Stimulated activated CD4-positive, alpha-beta T cell treated with anti-CD3 and anti-CD28 coated beads, Interleukin-4, amount 100 ng/mL, for 1 hour (primary cell): ENCODE data around the gene RERE.
A peak's percentile ranks its signal among the peaks of the same experiment; 100 is the strongest.
"Not testable (repeated sequence)": the region's sequence is repeated elsewhere in the genome, so short reads cannot be mapped to it uniquely, and the experiment has no call there.

Experiments used
- DNase-seq: peaks from one replicate; pipeline ENCODE4 v3.0.0-alpha.2; 2020

RERE gene

DNA sequence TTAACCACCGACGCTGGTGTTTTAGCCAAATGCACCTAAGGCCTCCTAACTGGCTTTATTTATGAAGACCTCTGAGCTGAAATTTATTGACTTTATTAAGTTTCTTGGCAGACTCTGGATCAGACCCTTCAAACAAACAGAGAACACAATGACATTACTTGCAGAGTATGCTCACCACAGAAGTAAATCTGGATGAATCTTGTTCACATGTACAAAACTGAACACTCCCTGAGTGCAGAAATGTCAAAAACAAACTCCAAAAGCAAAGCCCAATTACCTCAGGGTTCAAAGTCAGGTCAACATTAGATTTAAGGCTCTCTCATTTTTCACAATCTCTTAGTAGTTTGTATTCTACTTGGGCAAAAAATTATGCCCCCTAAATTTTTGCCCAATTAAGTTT is 280.9 kb downstream of the RERE start:
- DNase-seq: no peak

DNA sequence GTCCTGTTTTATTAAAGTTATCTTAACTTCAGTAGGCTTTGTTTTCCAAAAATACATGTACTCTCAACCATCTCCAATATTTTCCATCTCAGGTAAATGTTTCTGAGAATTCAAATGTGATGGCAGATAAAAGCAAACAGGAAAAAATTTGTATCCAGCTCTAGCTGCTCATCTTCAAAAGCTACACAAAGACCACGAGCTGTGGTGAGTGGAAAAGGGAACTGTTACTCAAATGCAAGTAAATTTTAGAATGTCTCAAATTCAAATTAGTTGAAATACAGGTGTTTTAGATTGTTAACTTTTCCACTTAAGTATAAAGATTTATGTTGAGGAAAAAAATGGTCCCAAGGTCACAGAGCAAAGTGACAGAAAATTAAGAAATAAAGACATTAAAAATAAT is 283.5 kb downstream of the RERE start:
- no peak for DNase-seq

DNA sequence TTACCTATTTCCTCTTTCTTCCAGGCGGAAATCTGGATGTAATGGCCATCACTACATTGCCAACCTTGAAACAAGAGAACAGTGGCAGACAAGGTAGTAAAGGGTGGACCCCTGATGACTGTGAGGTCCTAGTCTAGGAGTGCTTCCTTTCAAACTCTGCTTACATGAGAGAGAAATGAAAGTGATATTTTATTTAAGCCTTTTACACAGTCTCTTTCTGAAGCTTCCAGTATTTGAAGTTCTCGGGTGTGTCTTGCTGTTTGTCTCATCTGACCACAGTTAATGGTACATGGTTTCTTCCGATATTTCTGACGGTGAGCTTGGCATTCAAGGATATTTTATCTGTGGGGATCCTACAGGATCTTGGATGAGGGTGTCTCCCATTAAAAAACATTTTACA is 284.3 kb downstream of the RERE start:
- DNase-seq: no peak

DNA sequence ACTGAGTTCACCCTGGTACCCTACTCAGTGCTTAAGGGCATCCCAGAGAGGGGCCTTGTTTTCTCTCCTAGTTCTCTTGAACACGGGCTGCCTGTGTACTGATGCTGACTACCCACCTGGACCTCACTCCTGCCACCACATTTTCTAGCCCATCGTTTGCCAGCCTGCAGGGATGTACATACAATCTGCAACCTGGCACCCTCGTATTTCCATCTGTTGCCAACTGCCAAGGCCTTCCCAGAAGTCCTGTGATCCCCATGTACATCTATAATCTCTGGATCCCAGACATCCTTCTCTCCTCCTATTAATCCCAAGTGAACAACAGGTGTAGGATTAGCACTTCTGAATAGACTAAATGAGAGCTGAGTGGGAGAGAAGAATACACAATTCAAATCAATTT is 287.5 kb downstream of the RERE start:
- DNase-seq: no peak

DNA sequence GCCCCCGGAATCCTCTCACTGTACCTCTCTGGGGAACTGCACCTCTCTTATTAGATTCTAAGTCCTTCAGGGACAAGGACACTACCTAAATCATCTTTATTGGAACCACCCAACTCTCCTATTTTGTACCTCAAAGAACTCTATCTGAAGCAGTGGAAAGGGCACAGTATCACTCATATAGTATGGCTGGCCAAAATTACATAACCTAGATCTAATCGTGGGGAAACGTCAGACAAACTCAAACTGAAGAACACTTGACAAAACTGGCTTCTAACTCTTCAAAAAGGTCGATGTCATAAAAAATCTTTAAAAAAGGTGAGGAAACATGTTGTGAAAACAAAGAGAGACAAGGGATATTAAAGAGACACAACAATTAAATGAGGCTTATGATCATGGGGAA is 289.5 kb downstream of the RERE start:
- no peak for DNase-seq

DNA sequence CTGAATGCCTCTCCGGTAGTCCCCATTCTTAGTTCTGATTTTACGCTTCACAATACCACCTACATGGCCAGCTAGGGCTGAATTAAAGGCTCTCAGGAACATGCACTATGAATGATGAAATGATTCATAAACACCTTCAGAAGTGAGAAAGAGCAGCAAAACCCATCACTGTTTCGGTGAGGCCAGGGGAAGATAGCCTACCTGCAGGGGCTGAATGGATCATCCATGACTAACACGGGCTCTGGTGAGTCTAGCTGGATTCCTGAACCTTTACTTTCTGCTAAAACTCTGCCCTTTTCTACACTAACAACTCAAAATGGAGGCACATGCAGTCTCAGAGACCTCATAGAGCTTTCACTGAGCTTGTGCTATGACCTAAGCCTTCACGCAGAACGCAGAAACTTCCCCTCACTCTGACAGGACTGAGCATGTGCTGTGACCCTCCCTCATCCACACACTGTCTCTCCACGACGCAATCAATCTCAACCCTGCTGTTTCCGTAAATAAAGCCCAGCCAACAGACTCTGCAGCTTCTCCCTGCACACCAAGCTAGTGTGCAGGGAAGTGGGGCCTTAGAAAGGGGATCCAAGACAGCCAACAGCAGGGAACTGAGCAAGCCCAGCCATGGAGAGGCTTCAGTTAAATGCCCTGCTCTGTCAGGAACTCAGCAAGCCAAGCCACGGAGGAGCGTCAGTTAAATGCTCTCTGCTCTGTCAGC is 291.7 kb downstream of the RERE start:
- peak; percentile 56 for DNase-seq

DNA sequence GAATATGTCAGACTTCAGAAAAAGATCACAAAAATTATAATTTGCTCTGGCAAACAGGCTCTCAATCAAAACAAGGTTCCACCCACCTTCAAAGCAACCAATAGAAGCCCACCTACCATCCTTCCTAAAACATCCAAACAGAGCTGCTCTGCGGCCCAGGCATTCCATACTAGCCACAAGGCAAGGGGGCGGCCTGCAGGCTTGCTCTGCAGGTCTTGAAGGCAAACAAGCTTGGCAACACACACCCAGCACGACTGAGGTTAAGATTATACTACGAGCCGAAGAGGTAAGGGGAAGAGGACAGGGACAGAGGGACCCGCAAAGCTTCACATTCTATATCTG is 292.3 kb downstream of the RERE start:
- DNase-seq: peak; percentile 31

DNA sequence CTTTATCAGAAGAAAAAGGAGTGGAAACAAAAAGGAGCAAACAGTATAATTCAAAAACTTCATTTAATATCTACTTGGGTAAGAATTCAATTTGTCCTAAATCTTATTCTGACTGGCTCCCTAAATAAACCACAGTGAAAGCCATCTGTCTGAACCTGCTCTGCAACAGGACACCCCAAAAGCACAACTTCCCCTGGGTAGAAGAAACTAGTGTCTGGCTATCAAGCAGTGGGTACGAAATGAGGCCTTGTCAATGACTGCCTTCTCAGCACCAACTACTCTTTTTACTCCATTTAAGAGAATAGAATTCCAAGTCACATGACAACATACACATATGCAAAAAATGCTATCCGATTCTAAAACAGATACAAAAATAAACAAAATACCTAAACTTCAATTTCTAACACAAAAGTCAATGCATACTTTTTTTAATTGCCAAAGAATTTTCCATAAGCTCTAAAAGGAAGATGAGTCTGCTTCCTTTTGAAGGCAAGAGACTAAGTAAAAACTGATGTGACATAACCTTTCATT is 292.7 kb downstream of the RERE start:
- no peak for DNase-seq

DNA sequence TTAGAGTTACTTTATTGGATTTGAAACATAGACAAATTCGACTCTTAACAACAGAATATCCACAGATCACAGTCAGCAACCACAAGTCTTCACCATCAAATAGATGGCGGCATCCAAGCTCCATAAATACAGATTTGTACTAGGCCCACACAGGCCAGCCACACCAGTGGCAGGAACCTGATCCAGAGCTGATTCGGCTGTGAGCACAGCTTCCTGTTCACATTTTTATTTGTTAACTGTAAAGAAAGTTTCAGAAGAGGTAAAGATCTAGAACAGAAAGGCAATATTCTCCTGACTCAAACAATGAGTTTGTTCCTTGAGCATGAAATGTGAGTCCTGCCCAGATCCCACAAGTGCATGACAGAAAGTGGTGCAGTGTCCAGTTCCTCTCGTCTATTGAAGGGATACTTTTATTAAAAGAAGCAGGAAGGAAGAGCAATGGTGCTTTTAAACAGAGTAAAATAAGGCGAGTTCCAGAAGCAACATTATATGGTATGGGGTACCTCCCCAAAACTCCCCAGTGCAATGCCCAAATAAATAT is 293.7 kb downstream of the RERE start:
- no peak for DNase-seq

DNA sequence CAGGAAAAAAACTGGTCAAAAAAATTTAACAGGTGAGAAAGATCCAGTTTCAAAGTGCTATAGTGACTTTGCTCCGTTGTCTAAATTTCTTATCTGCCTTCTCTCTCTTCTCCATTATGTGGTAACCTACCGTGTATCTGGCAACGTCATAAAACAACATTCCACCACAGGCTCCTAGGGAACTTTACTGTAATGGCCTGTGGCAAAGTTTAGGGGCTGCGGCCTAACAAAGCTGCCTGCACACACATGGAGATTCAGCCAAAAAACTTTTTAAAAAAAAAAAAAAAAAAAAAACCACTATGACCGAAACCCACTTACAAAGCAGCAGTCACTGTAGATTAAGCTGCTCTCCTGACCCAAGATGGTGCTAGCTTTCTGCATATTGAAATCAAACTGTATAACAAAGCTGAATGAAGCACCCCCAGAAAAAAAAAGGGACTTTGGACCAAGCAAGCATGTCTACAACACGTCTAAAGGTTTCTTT is 296.9 kb downstream of the RERE start:
- no peak for DNase-seq

DNA sequence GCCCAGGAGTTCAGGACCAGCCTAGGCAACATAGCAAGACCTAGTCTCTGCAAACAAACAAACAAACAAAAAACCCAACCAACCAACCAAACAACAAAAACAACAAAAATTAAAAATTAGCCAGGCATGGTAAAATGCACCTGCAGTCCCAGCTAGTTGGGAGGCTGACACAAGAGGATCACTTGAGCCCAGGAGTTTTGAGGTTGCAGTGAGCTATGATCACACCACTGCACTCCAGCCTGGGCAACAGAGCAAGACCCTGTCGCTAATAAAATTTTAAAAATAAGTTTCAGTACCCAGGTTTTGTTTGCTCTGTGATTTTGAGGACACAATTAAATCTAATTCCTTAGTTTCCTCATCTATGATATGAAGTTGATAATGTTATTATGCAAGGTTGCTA is 298.3 kb downstream of the RERE start:
- DNase-seq: no peak

DNA sequence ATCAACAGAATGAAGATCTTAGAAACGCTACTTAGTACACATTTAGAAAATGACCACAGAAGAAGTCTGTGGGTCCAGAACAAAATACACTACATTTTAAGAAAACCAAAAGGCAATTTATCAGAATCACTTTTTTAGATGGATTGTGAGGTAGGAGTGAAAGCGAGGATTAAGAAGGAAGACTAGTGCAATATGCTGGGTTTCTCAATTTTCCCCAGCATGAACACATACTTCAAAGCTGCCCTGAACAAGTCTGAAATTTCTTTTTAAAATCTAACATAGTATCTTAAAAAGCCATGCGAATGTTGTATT is 299.0 kb downstream of the RERE start:
- no peak for DNase-seq

DNA sequence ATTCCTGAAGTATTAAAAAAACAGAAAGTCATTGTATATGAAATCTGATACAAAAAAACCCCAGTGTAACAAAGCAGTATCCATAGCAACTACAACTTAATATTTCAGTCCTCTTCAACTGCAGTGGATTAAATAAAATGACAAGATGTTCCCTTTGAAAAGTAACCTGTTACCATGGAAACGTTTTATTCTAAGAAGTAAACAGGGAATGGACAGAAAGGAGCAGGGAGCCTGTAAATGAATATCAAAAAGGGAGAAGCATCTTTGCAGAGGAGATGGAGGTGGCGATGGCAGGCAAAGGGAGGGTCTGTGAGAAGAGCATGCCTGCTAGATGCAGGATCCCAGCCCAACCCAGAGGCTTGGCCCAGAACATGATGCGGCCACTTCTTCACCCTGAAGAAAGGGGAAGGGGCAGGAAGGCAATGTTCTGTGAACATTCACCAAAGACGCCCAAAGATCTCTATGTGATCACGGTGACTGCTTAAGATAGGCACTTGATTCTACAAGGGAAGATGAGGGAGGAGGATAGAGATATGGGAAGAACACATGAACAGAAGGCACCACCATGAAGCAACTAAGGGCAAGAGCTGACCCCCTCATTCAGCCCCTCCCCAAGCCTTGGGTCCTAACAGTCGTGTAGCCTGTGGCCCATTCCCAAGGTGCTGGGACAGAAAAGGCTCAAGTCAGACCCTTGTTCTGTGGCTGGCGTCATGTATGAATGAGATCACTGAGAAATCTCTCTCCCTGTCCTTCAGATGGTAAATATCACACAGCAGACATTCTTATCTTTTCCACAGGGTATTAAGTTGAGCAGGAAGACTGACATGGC is 299.6 kb downstream of the RERE start:
- no peak for DNase-seq

DNA sequence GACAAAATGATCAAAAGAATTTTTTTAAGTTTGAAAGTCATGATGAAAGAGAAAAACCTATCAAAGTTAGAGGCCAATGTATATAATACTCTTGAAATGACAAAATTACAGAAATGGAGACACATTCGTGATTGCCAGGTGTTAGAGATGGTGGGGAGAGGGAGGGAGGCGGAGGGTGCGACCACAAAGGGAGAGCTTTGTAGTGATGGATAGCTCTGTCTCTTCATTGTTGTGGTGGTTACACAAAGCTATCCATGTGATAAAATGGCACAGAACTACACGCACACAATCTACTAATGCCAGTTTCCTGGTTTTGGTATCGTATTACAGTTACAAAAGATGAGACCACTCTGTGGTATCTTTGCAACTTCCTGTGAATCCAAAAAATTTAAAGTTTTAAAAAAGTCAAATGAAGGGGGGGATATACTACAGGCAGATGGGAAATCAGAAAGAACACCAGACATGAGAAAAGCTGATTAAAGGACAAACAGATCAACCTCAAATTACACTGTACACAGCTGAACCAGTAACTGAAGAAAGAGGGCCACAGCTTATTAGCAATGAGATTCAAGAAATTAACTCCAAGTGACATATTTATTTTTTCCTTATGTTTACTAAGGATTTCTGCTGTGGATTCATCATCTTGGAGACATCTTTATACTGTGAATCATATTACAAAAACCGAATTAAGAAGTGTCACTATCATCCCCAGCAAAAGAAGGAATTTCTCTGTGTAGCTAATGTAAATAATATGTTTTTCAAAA is 300.5 kb downstream of the RERE start:
- no peak for DNase-seq

DNA sequence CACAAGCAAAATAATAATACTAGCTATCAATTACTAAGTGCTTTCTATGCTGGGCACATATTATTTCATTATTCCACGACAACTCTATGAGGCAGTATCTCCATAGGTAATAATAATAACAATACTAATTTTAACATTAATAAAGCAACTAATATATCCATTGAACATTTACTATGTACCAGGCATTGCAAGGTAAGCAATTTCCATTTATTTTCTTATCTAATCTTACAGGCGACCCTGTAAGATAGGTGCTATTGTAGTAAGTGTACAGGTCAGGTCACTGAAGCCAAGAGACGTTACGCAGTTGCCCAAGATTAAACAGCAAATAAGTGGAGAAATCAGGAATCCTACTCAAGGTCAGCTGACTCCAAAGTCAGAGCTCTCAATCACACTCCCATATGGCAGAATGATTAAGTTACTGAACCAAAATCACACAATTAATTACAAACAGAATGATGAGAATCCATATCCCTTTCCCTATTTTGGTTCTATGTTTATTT is 301.1 kb downstream of the RERE start:
- DNase-seq: no peak

DNA sequence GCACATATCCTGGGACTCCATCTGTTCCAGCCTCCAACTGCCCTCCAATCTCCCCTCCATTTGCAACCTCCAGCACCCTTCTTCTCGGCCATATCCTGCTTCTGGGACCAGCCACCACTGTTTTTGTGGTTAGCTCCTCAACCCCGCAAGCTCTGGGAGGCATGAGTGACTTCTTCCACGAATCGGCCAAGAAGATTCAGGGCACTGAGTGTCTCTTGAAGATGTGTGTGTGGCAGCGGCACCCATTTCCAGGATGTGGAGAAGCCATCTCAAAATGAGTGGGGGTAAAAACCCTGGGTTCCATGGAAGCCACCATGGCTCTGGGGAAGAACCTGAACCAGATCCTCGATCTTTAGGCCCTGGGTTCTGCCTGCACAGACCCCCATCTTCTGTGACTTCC is 304.9 kb downstream of the RERE start:
- DNase-seq: no peak

DNA sequence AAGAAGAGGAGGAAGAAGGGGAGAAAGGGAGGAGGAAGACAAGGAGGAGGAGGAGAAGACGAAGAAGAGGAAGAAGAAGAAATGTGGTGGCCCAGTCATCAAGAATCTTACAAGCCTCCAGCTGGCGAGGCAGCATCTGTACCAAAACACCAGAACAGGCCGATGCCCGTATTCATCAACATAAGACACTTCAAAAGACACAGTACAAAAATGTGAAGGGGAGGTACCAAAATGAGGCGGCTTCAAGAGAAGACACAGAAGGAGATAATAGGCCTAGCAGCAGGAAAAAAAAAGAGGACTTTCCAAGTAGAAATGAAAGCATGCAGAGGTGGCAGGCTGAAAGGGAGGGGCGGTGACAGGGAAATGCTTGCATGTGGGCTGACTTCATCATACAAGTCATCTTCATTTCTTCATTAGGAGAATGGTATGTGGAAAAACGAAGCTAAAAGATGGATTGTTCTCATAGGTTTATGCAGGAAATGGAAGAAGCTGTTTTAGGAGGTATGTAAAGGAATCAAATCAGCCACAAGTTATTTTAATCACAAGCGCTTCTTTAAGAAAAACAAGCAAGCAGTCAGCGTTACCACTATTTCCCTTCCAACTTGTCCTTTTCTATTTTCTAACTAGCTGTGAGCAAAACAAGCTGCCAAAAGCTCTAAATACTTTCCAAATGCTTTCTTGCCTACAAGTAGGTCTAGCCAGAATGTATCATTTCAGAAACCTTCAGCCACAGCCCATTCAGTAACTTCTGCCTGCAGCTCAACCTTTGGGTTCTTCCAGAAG is 307.2 kb downstream of the RERE start:
- peak; percentile 58 for DNase-seq

DNA sequence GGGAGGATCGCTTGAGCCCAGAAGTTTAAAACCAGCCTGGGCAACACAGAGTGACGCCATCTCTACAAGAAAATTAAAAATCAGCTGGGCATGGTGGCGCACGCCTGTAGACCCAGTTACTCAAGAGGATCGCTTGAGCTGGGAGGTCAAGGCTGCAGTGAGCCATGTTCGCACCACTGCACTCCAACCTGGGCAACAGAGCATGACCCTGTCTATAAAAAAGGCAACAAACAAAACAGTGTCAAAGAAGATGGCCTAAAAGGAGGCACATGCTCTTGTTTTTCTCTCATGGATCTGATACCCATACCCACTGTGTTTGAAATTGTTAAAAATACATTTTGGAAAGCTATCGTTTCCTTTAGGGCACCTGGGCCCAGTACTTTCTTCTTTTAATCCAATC is 307.9 kb downstream of the RERE start:
- no peak for DNase-seq

DNA sequence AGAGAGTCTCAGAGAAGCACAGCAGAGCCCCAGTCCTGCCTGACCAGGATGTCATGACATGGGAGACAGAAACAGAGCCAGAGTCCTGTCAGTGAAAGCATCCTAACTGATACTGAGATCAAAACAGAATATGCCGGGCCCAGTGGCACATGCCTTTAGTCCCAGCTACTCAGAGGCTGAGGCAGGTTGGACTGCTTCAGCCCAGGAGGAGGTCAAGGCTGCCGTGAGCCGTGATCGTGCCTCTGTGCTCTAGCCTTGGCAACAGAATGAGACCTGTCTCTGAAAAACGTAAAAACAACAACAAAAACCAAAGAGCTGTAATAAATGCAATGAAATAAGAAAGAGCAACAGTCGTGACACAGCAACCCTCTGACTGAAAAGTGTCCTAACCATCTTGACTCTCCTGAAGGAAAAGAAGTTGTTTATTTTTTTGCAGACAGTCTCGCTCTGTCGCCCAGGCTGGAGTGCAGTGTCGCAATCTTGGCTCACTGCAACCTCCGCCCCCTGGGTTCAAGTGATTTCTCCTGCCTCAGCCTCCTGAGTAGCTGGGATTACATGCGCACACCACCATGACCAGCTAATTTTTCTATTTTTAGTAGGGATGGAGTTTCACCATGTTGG is 310.3 kb downstream of the RERE start:
- no peak for DNase-seq

DNA sequence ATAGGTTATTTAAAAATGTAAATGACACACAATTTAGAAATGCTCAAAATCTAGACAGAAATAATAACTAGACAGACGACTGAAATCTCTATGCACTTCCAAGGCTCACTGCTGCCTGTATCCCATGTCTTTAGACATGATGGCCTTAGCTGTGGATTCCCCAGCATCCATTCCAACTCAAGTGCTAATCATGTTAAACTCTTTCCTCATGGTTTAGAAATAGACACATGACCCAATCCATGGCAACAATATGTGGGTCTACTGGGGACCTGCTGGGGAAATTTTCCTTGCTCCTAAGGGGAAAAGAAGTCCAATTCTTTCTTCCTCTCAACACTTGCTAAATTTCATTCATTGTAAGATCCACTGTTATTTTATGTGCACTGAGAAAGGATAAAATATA is 311.0 kb downstream of the RERE start:
- DNase-seq: no peak

DNA sequence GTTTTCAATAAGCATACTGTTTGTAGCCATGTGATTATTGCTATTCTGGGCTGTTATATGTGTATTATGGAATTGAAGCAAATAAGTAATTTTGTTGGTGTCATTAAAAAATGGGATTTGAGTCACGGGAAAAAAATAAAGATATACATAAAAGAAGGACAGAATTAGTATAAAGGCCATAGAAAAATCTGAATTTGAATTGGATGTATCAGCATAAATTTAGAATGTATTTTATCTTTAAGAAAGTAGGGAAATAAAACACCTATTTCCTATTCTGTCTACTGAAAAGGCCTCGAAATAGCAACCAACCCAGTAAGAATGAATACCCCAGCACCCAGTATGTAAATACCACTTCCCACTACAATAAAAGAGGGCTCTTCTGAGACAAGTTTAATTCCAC is 313.6 kb downstream of the RERE start:
- DNase-seq: no peak

DNA sequence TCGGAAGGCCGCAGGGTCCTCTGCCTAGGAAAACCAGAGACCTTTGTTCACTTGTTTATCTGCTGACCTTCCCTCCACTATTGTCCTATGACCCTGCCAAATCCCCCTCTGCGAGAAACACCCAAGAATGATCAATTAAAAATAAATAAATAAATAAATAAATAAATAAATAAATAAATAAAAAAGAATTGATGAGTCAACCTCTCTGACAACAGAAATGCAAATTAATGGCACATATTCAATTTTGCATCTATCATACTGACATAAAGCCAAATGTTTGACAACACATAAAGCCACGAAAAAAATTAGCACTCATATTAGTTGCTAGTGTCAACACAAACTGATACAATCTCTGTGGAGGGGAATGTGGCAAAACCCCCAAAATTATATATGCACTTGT is 314.5 kb downstream of the RERE start:
- DNase-seq: not testable (repeated sequence)
